Stimulated activated CD8-positive, alpha-beta memory T cell treated with anti-CD3 and anti-CD28 coated beads, Interleukin-2, amount 100 ng/mL, for 1 hour (primary cell): Measurements from ENCODE around the gene DUOXA2.
"Not testable (repeated sequence)": the region's sequence is repeated elsewhere in the genome, so short reads cannot be mapped to it uniquely, and the experiment has no call there.

ENCODE experiments used
- DNase-seq, 2 donors: peaks; one replicate each; pipeline ENCODE4 v3.0.0-alpha.2; 2020; ENCODE audit warnings: low read depth in 2 of 2

Gene DUOXA2

DNA sequence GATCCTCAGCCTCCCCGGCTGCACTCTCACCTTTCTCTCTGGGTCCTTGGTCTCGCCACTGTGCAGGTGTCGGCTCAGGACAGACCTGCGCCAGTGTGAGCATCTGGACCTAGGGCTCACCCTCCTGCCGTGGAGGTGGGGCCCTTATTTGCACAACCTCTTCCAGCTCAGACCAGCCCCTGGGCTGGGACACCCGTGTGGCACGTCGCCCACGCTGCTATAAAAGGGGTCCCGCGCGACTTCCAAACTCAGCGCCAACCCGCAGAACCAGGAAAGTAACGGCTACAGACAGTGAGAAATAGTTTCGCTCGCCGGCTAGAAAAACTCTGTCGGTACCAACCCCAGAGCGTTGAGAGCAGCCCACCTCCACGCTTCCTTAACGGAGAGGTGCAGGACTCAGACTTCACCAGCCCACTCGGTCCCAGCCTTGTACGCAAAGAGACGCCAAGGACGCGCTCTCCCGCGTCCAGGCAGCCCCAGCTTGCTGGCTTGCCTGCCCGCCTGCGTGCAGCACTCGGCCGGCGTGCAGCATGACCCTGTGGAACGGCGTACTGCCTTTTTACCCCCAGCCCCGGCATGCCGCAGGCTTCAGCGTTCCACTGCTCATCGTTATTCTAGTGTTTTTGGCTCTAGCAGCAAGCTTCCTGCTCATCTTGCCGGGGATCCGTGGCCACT is at the start of gene DUOXA2, which contains the start of gene DUOX2:
Gene DUOXA2 (plus strand): TSS at position 251 of the 675 bp plus-strand sequence. CDS start 280 bp downstream, at position 531.
Gene DUOX2 (minus strand): TSS at position 97 of the 675 bp plus-strand sequence. CDS start 761 bp downstream, outside the sequence.
- DNase-seq, result no peak

DNA sequence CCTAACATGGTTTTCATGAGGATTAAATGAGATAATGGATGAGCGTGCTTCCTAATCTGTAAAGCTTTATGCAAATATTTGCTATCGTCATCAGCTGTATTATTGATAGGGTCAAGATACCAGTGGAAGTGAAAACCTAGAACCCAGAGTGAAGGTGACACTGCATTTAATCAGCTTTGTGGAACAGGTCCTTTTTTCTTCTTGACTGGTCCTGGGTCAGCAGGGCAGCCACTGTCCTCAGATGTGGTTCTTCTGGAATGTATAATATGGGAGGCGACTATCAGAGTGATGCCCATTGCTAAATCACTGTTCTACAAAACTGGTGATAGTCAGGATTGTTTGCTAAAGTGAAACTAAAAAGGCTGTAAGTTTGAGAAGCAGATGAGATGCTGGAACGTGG is 49.7 kb upstream of the DUOXA2 start:
- no peak for DNase-seq

DNA sequence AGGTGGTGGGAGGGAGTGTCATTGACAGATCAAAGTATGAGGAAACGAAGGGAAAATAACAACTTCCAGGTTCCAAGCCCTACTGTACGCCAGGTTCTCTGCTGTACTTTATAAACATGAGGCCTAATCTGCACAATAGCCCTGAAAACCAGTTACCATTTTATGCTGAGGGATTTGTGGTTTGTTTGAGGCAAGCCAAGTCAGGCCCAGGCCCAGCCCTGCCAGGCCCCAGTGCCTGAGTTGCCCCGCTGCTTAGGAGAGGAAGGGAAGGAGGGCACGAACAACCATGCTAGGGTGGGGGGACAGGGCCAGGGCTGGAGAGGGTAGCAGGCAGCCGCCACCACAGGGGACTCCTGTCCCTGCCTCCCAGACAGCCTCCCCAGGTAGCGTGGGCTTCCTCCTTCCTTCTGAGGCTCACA is 44.2 kb upstream of the DUOXA2 start:
- not testable (repeated sequence) for DNase-seq

DNA sequence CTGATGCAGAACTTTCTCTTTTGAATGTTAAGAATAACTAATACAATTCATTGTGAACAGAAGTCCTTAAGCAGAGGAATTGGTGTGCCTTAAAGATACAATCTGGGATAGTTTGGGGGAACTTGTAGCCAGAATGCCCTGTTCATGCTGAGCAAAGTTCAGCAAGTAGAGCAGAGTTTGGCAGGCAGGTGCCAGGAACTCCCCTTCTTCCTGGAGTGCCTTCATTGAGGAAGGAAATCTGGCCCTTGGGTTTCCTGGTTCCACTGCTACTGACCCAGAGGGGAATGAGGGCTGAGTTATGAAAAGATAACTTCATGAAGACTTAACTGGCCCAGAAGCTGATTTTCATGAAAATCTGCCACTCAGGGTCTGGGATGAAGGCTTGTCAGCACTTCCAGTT is 40.5 kb upstream of the DUOXA2 start:
- DNase-seq, result not testable (repeated sequence)

DNA sequence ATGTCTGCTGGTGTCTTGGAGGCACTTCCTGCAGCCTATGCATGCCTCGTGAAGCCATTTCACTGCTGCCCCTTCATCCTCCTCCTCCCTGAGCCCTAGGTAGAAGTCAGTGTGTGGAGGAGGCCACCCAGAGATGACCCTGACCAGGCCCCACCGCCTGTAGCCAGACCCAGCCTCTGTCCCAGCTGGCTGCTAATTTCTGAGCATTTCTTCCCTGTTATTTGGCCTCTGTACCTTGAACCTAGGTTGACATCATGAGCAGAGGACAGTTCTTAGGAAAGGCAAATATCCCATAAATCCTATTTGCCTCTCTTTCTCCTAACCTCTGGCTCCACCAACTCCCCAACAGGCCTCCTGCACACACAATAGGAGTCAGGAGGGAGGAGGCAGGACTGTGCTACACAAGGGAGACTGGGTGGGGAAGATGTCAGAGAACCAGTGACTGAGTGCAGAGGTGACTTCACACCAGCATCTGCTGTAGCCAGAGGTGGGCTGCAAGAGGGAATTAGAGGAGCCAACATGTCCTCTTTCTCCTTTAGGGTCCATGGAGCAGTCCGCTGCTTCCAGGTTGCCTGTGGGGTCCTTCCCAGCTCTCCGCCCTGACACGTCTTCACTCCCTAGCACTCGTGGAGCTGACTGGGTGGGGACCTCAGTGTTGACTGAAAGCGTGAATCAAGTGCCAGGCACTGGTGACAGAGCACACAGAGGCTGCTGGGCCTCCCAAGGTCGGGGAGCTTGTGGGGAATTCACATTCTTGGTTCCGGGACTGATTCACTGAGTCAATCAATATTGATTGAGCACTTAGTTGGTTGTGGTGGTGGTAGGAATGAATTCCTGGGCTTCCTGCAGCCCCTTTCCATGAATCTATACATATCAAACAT is 38.4 kb upstream of the DUOXA2 start:
- DNase-seq, result not testable (repeated sequence)

DNA sequence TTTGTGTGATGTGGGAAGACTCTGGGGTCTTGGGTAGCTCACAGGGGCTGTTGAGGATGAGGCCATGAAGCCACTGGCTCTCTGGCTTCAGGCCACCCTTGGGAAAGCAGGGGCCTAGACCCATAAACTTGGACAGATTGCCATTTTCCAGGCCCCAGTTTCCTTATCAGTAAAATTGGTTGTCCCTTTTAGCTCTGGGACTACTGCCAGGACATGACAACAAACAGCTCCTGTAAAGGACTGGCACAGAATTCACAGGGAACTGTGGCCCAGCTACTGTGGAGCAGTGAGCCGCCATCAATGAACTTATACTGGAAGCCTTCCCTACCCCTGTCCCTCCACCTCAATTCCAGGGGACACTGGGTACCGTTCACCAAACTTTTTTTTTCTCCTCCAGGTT is 36.7 kb upstream of the DUOXA2 start:
- DNase-seq, result not testable (repeated sequence)

DNA sequence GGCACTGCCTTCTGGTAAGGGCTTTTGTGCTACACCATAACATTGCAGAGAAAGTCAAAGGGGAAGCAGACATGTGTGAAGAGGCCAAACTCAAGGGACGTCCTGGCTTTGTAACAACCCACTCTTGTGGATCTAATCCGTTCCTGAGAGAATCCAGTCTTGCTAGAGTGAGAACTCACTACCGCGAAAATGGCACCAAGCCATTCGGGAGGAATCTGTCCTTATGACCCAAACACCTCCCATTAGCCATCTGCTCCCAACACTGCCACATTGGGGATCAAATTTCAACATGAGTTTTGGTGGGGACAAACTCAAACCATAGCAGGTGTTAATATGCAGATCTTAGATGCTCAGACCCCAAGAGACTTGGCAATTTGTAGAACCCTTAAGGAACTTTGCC is 34.9 kb upstream of the DUOXA2 start:
- not testable (repeated sequence) for DNase-seq

DNA sequence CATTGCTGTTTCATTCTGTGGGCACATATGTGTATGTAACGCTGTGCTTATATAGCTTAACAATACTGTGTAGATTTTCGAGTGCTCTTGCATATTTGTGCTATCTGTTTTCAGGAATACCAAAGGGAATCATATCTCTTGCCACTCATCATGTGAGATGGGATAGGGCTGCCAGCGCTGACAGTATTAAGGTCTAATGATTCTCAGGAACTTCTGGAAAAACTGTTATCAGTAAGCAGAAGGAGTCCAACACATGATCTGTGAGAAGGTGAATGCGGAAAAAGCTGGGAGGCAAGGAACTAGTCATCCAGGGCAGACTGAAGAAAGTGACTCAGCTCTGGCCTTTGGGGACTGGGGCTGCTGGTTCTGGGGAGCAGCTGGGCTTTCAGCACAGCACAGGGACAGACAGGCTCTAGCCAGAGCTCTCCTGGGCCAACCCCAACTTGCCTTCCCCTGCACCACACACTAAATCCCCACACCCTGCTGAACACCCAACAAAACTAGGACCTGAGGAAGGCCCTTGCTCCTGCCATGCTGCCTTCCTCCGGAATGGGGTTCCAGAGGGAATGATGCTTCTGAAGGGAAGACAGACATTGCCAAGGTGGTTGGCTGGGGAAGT is 34.4 kb upstream of the DUOXA2 start:
- DNase-seq, result not testable (repeated sequence)

DNA sequence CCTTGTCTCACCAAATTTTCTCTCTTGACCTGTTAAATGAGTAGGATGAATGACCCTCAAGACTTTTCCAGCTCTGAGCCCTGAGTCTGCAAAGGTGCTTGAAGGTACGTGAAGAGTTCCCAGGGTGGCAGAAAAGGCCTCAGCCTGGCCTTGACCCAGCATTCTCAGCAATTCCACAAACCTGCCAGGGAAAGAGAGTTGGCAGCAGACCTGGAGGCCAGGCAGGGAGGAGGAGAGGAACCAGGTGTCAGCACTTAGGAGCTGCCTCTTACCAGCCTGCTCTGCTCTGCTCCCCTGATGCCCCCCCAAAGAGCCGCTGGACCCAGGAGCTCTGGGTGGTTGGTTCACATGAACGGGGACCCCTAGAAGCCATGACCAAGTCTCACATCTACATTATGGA is 33.5 kb upstream of the DUOXA2 start:
- not testable (repeated sequence) for DNase-seq

DNA sequence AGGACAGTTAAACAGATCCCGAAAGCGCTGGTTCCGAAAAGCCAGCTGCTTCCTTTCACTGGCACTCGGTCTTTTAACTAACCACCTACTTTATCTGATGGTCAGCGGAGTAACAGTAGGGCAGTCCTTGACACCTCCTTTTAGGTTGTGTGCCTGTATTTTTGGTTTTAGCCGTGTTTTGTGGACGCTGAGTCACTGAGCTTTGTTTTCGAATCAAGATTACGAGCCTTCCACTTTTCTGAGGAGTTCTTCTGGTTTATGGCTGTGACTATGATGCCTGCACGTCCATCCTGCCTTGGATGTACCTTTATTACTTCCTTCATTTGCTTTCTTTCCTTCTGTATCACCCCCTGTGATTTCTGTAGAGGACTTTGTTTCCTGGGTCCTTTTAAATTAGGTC is 31.7 kb upstream of the DUOXA2 start:
- DNase-seq, result not testable (repeated sequence)

DNA sequence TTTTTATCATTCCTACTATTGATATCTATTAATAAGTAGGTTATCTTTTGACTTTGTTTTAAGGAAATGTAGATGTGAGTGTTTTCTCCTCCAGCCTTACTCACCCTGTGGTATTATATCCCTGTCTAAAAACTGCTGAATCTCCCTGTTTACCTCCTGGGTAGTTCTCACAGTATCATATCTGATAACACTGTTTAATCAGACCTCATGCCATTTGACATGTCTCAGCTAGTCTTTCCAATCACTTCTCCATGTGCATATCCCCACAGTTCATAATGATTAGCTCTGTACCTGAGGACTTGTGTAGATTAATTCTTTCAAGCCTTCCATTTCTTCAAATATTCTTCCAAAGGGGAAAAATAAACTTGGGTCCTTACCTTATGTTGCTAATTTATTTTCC is 30.9 kb upstream of the DUOXA2 start:
- DNase-seq, result no peak

DNA sequence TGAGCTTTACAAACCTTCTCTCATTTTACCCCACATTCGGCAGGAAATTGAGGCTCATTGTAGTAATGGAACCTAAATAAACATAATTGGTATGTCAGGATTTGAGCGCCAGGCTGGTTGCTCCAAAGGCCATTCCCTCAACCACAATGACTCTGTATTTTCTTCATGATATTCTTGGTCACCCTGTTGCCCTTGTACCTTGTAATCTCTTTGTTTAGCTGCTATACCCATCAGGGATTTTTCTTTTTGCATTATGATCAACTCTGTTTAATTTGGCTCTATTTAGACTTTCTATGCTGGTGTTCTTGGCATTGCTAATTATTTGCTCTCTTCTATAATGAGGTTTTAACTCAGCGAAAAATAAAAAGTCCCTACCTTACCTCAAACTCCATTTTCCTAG is 30.0 kb upstream of the DUOXA2 start:
- DNase-seq, result no peak

DNA sequence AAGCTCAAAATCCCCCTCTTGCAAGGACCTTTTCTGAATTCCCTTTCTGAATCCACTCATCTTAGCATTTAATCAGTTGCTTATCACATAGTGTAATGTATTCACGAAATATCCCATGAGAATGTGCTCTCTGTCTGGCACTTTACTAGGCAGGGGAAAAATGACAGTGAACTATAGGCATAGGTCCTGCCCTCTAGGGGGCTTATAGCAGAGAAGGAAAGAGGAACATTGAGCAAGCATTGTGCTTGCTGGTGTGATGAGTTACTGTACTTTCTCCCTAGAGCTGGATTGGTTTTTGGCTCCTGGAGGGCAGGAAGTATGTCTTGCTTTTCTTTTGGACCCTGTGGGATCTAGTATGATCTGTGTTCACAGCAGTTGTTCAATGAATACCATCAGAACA is 26.6 kb upstream of the DUOXA2 start:
- no peak for DNase-seq

DNA sequence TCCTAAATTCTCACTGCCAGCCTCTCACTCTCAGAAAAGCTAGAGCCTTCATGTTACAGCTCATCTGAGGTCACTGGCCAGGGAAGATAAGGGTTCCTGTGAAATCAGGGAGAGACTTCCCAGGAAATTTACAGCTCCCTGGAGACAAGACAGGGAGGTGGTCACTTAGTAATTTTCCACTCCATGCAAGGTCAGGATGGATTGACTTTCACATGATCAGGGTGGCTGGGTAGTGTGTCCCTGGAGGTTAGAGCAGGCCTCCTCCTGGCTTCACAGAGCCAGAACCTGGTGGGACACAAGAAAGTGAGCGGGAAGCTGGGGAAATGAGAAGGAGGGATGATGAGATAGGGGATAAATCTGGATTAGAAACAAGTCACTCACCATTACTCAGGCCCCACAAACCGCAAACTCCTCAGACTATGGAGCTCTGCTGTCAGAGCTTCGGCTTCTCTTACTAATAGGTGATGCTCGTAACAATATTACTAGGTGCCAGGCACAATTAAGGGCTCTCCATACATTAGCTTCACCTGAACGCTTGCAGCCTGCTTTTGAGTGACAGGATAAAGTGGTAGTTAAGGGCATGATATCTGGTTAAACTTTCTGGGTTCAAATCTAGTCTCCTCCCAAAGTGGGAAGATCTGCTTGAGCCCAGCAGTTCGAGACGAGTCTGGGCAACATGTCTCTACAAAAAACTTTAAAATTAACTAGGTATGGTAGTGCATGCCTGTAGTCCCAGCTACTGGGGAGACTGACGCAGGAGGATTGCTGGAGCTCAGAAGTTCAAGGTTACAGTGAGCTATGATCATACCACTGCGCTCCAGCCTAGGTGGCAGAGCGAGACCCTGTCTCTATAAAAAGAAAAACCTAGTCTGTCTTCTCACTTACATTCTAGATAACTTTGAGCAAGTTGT is 25.1 kb upstream of the DUOXA2 start:
- DNase-seq, result no peak

DNA sequence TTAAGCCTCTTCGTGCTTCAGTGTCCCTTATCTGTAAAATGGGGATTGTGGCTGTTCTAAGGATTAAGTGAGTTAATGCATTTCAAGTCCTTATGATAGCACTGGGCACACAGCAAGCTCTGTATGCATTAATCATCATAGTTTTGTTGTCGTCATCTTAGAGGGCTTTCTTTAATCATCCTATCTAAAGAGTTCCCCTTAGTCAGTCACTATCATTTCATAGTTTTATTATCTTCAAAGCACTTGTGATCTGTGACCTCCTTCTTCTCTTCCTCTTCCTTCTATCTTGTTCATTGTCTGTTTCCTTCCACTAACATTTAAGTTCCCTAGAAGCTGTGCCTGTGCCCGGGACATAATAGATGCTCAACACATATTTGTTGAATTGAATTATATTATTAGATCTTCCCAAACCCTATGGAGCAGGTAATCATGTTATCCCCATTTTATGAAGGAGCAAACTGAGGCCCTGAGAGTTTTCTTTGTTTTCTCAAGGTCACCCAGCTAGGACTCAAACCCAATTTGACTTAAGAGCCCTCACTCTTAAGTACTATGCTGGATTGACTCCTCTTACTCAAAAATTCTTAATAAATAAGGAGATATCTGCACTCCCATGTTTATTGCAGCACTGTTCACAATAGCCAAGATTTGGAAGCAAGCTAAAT is 24.3 kb upstream of the DUOXA2 start:
- DNase-seq, result no peak

DNA sequence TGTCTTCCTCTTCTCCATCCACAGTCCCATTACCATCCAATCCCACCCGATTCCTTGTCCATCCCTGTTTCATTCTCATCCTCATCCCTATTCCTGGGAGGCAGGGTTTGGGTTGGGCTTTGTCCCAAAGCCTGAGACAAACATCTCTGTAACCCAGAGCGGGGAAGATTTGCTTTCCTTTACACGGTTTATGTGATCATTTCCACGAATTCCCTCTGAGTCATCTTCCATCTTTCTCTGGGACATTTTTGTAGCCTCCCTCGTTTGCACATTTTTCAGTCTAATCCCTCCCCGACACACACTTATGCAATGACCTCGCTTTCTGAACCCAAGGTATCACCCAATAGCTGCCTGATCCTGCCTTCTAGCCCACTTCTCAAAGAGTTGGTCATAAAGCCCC is 23.0 kb upstream of the DUOXA2 start:
- DNase-seq, result no peak

DNA sequence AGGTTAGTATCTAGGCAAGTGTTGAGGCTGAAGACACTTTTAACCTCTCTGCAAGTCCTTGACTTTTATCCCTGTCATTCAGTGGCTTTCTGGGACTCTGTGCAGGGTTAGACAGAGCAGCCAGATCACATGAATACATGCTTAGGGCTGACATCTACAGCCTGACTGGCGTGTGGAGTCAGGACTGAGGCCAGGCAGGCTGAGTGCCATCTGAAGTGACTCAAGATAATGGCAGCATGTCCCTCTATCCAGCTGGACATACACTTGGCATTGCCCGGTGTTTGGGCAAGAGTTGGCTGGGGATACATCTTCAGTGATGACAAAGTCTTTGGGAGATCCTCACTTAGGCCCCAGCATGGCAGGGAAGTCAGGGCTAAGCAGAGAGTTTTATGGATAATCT is 22.6 kb upstream of the DUOXA2 start:
- no peak for DNase-seq

DNA sequence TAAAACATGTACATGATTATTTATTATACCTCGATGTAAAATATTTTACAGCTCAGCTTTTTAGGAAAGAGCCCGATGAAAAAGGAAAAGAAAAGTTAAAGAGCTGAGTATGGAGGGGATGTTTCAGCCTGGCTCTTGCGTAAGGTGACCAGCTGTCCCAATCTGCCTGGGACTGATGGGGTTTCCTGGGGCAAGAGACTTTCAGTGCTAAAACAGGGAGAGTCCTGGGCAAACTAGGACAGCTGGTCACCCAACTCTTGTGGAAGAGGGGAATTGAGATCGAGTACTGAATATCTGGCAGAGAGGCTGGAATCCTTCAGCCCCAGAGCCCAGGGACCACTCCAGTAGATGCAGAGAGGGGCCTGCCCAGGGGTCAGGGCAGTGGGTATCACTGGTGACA is 21.1 kb upstream of the DUOXA2 start:
- DNase-seq, result no peak

DNA sequence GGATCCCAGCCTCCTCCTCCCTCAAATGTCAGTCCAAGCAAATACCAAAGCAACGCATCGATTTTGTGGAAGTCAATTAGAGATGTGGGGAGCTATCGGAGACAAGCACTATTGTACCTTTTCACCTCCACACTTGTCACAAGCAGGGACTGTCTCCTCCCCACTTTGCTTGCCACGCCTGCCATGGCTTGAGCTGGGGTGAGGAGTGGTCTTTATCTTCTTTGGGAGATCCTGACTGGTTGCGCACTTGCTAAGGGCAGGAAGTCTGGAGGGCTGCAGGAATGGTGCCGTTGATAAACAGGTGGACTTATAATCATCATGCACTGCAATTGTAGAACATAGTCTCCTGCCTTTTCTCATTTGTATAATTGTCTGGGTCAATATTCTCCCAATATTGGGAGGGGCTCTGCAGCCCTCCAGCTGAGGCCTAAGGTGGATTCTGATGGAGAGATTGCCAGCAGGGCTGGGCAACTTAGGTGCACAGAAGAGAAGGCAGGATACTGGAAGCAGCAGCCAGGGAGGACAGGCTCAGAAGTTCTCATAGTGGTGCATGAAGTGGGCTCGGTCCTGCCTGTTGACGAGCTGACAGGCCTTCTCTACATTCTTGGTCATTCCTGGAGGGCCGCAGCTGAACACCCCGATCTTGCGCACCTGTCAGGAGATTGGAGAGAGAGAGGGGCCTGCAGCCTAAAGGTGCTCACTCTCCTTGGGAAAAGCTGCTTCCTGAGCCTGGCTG is 20.3 kb upstream of the DUOXA2 start:
- DNase-seq, result no peak

DNA sequence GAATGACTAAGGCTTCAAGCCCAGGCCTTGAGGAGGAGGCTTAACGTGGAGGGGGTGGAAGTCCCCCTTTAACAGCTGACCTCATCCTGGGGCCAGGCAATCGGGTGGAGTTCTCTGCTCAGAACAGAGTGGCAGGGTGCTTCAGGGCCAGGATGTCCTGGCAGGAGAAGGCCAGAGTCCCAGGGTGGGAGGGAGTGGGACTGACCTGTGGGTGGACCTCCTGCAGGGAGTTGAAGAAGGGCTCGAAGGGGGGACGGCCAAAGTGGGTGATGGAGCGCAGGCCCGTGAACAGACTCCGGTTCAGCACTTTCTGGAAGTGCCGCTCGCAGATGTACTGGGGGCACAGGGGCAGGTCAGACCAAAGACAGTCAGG is 19.8 kb upstream of the DUOXA2 start:
- DNase-seq, result no peak
